Neural progenitor cell (in vitro differentiated cells): ENCODE results near the gene SYVN1. TPM values are rescaled to one million over a fixed set of nuclear protein-coding genes. Genes with fewer than 3 reads are reported as not detected.

Source experiments
- DNase-seq: peaks from one replicate; pipeline ENCODE4 v3.0.0-alpha.2; 2016; ENCODE audit warnings: low spot score
- H2AFZ ChIP-seq: fragments of 200-600 bp; sonication (generic); replicated peaks from 2 replicates; pipeline ENCODE4 v1.6.1; 2016; ENCODE audit warnings: antibody characterized with exemption
- H3F3A ChIP-seq: fragments of 200-600 bp; sonication (generic); 2 replicates; pipeline ENCODE4 v1.6.1; 2016; ENCODE audit warnings: antibody characterized with exemption, low read depth
- H3K27ac ChIP-seq: fragments of 200-600 bp; sonication (generic); 2 replicates; pipeline ENCODE4 v1.5.1; 2016; ENCODE audit warnings: mild to moderate bottlenecking
- H3K27me3 ChIP-seq: fragments of 200-600 bp; sonication (generic); 2 replicates; pipeline ENCODE4 v1.6.1; 2016; ENCODE audit warnings: mild to moderate bottlenecking, moderate library complexity
- H3K36me3 ChIP-seq: fragments of 200-600 bp; sonication (generic); 2 replicates; pipeline ENCODE4 v1.5.1; 2016
- H3K4me1 ChIP-seq: fragments of 200-600 bp; sonication (generic); 2 replicates; pipeline ENCODE4 v1.6.1; 2016; ENCODE audit warnings: mixed run types
- H3K4me2 ChIP-seq: fragments of 200-600 bp; sonication (generic); 2 replicates; pipeline ENCODE4 v1.6.1; 2016
- H3K4me3 ChIP-seq: fragments of 200-600 bp; sonication (generic); 2 replicates; pipeline ENCODE4 v1.5.1; 2016
- H3K79me2 ChIP-seq: fragments of 200-600 bp; sonication (generic); 2 replicates; pipeline ENCODE4 v1.6.1; 2016; ENCODE audit warnings: low read depth
- H3K9ac ChIP-seq: fragments of 200-600 bp; sonication (generic); 2 replicates; pipeline ENCODE4 v1.6.1; 2016
- H3K9me3 ChIP-seq: fragments of 200-600 bp; sonication (generic); 2 replicates; pipeline ENCODE4 v1.5.1; 2016; ENCODE audit warnings: low read depth
- H4K20me1 ChIP-seq: fragments of 200-600 bp; sonication (generic); 2 replicates; pipeline ENCODE4 v1.6.1; 2016; ENCODE audit warnings: low read depth
- H3K27ac Mint-ChIP-seq: 3 replicates; pipeline ENCODE4 v1.8.0; 2021; ENCODE audit warnings: mixed read lengths
- H3K27me3 Mint-ChIP-seq: 2 replicates; pipeline ENCODE4 v1.8.0; 2022; ENCODE audit warnings: low read depth, mild to moderate bottlenecking, inconsistent platforms, moderate library complexity, mixed read lengths; ENCODE audit not compliant: insufficient read depth
- H3K36me3 Mint-ChIP-seq: 3 replicates; pipeline ENCODE4 v1.8.0; 2021; ENCODE audit warnings: mixed read lengths
- H3K4me1 Mint-ChIP-seq: 3 replicates; pipeline ENCODE4 v1.8.0; 2021; ENCODE audit warnings: mixed read lengths
- H3K4me3 Mint-ChIP-seq: 3 replicates; pipeline ENCODE4 v1.8.0; 2021; ENCODE audit warnings: mild to moderate bottlenecking, moderate library complexity, mixed read lengths
- H3K9me3 Mint-ChIP-seq: 3 replicates; pipeline ENCODE4 v1.8.0; 2020; ENCODE audit warnings: mixed read lengths
- EZH2 ChIP-seq: fragments of 200-600 bp; sonication (generic); IDR thresholded peaks from 2 replicates; pipeline ENCODE4 v1.6.1; 2017; ENCODE audit warnings: antibody characterized with exemption, mild to moderate bottlenecking, moderate library complexity
- EZH2phosphoT487 ChIP-seq: fragments of 200-600 bp; sonication (generic); IDR thresholded peaks from 2 replicates; pipeline ENCODE4 v1.6.1; 2017; ENCODE audit warnings: antibody characterized with exemption
- total RNA-seq: library from RNA; depleted of rRNA; stranded (reverse); fragments of >200 nt; gene quantifications from 2 replicates; pipeline ENCODE4 v1.2.3, GENCODE V29; 2015; ENCODE audit warnings: low replicate concordance
- TF ChIP-seq, protein P1 (sequence below): fragments of 200-600 bp; sonication (generic); IDR thresholded peaks from 2 replicates; pipeline ENCODE4 v1.5.1; 2017; ENCODE audit warnings: antibody characterized with exemption, mild to moderate bottlenecking

SYVN1 gene
- total RNA-seq, 1 donor from 2014 or later = 7.2 TPM

DNA sequence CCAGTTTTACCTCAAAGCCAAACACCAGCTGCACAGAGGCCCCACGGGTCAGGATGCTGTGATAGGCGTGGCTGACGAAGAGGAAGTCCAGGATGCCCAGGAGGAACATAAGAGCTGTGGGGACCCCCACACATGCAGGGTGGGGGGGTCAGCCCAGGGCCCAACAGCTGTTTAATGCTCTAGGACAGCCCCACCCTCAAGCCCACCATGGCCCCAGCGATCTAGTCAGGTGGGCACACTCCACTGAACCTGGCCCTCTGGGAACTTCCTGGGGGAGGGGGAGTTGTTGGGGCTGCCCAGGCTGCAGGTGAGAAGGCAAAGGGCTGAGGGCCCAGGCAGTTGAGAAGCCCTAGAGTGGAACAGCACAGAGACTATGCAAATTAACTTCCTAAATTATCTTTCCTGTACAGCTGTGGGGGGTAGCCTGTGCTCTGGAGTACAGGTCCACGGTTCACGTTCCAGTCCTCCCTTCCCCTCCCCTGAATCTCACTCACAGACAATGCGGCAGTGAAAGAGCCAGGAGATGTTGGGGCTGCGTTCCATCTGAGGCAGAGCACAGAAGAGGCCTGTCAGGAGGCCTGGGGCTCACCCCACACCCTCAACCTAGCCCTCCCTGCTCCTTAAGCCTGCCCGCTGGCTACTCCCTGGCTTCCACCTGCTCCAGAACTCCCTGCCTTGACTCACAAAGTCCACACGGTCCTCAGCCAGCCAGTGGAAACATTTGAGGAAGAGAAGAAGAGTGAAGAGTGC lies 1.9 kb downstream of the SYVN1 start:
- Histone ChIP-seq H3K4me3 (no peak overlapping the region), H3K36me3 (no peaks in the 10 kb centered on the region), H3K4me1 (peaks cover 8% of the 10 kb centered on the region), H3K79me2 (peaks cover 21% of the 10 kb centered on the region), H3K9ac (no peak overlapping the region), H3K27ac (no peak overlapping the region), H4K20me1 (peaks cover 11% of the 10 kb centered on the region), H3K27me3 (no peaks in the 10 kb centered on the region), H3K4me2 (peak overlapping the region; percentile 99), H3F3A (peaks cover 12% of the 10 kb centered on the region), H2AFZ (no peak overlapping the region), H3K9me3 (no peaks in the 10 kb centered on the region)
- no peaks in the 10 kb centered on the region for H3K36me3 Mint-ChIP-seq
- no peak overlapping the region for H3K27ac Mint-ChIP-seq
- H3K9me3 Mint-ChIP-seq = no peaks in the 10 kb centered on the region
- no peak for TF ChIP-seq EZH2
- TF ChIP-seq EZH2phosphoT487 = no peak
- TF ChIP-seq, protein P1, sequence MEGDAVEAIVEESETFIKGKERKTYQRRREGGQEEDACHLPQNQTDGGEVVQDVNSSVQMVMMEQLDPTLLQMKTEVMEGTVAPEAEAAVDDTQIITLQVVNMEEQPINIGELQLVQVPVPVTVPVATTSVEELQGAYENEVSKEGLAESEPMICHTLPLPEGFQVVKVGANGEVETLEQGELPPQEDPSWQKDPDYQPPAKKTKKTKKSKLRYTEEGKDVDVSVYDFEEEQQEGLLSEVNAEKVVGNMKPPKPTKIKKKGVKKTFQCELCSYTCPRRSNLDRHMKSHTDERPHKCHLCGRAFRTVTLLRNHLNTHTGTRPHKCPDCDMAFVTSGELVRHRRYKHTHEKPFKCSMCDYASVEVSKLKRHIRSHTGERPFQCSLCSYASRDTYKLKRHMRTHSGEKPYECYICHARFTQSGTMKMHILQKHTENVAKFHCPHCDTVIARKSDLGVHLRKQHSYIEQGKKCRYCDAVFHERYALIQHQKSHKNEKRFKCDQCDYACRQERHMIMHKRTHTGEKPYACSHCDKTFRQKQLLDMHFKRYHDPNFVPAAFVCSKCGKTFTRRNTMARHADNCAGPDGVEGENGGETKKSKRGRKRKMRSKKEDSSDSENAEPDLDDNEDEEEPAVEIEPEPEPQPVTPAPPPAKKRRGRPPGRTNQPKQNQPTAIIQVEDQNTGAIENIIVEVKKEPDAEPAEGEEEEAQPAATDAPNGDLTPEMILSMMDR = no peak
- no peak for DNase-seq
- peak overlapping the region; percentile 98 for H3K4me3 Mint-ChIP-seq
- peaks cover 21% of the 10 kb centered on the region for H3K4me1 Mint-ChIP-seq
- H3K27me3 Mint-ChIP-seq = peaks cover 6% of the 10 kb centered on the region

GRCh38 chr11:65131895-65132237 lies 2.5 kb downstream of the SYVN1 start:
- Histone ChIP-seq H3K27me3 (no peaks in the 10 kb centered on the region), H3K36me3 (no peaks in the 10 kb centered on the region), H3K4me3 (no peak overlapping the region), H3K27ac (no peak overlapping the region), H3K4me2 (no peak overlapping the region), H4K20me1 (peaks cover 11% of the 10 kb centered on the region), H3K79me2 (peaks cover 21% of the 10 kb centered on the region), H3F3A (peaks cover 17% of the 10 kb centered on the region), H3K4me1 (peaks cover 8% of the 10 kb centered on the region), H3K9ac (no peak overlapping the region), H2AFZ (no peak overlapping the region), H3K9me3 (no peaks in the 10 kb centered on the region)
- Mint-ChIP-seq H3K27ac (no peak overlapping the region), H3K4me3 (peak overlapping the region; percentile 98), H3K36me3 (no peaks in the 10 kb centered on the region), H3K4me1 (peaks cover 21% of the 10 kb centered on the region), H3K9me3 (no peaks in the 10 kb centered on the region), H3K27me3 (peaks cover 6% of the 10 kb centered on the region)
- TF ChIP-seq EZH2 (no peak), EZH2phosphoT487 (no peak)
- TF ChIP-seq, protein P1 = no peak
- no peak for DNase-seq

DNA sequence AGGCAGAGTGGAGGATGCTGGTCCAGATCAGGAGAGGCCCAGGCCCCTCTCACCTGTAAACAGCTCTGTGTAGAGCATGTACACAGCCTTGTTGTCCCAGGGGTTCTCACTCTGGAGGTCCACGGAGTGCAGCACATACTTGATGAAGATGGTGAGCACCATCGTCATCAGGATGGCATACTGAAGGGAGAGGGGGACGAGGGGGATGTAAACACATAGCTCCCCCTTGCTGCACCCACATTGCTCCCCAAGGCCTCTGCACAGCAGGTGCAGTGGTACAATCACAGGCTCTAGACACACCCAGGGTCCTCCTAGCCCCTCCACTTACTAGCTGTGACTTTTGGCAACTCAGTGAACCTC lies 2.9 kb downstream of the SYVN1 start:
- peaks cover 17% of the 10 kb centered on the region for H3F3A ChIP-seq
- Mint-ChIP-seq H3K9me3 (no peaks in the 10 kb centered on the region), H3K27me3 (peaks cover 6% of the 10 kb centered on the region), H3K4me1 (peaks cover 21% of the 10 kb centered on the region), H3K36me3 (no peaks in the 10 kb centered on the region), H3K4me3 (peak overlapping the region; percentile 42), H3K27ac (no peak overlapping the region)
- peaks cover 21% of the 10 kb centered on the region for H3K79me2 ChIP-seq
- H4K20me1 ChIP-seq = peaks cover 11% of the 10 kb centered on the region
- no peak for DNase-seq
- H2AFZ ChIP-seq = no peak overlapping the region
- no peak overlapping the region for H3K27ac ChIP-seq
- H3K36me3 ChIP-seq = no peaks in the 10 kb centered on the region
- no peak for TF ChIP-seq EZH2
- H3K9me3 ChIP-seq = no peaks in the 10 kb centered on the region
- no peaks in the 10 kb centered on the region for H3K27me3 ChIP-seq
- no peak overlapping the region for H3K4me3 ChIP-seq
- no peak overlapping the region for H3K9ac ChIP-seq
- H3K4me1 ChIP-seq = peaks cover 8% of the 10 kb centered on the region
- no peak overlapping the region for H3K4me2 ChIP-seq

- no peak for TF ChIP-seq EZH2phosphoT487
- TF ChIP-seq, protein P1 = no peak
- TF ChIP-seq EZH2 = no peak
- H3K36me3 Mint-ChIP-seq = no peaks in the 10 kb centered on the region
- no peak overlapping the region for H2AFZ ChIP-seq
- no peaks in the 10 kb centered on the region for H3K9me3 Mint-ChIP-seq
- peaks cover 6% of the 10 kb centered on the region for H3K27me3 Mint-ChIP-seq
- H3K79me2 ChIP-seq = peaks cover 21% of the 10 kb centered on the region
- no peak overlapping the region for H3K27ac Mint-ChIP-seq
- H3F3A ChIP-seq = peaks cover 14% of the 10 kb centered on the region
- no peaks in the 10 kb centered on the region for H3K27me3 ChIP-seq
- H3K4me1 Mint-ChIP-seq = peaks cover 18% of the 10 kb centered on the region
- H3K36me3 ChIP-seq = no peaks in the 10 kb centered on the region
- H3K4me3 Mint-ChIP-seq = peak overlapping the region; percentile 42
- no peak overlapping the region for H3K4me2 ChIP-seq
- no peaks in the 10 kb centered on the region for H3K9me3 ChIP-seq
- no peak overlapping the region for H3K9ac ChIP-seq
- DNase-seq = no peak
- peaks cover 11% of the 10 kb centered on the region for H4K20me1 ChIP-seq
- no peak overlapping the region for H3K4me3 ChIP-seq
- peaks cover 8% of the 10 kb centered on the region for H3K4me1 ChIP-seq
- no peak overlapping the region for H3K27ac ChIP-seq
Observed at GRCh38 chr11:65130631-65131416, 3.5 kb downstream of the SYVN1 start.
